HepG2 (cell line): ENCODE data around the gene PNLDC1. TPM values are rescaled to one million over a fixed set of nuclear protein-coding genes. Genes with fewer than 3 reads are reported as not detected.

ENCODE experiments used
- AKAP8 ChIP-seq: sonication (generic); formaldehyde crosslinking; IDR thresholded peaks from 2 replicates; pipeline ENCODE4 v1.5.1; 2020; ENCODE audit warnings: mild to moderate bottlenecking, missing genetic modification reagents
- FOXK1 ChIP-seq: sonication (generic); formaldehyde crosslinking; IDR thresholded peaks from 2 replicates; pipeline ENCODE4 v1.4.0; 2020; ENCODE audit warnings: low read depth, missing genetic modification reagents, borderline replicate concordance
- IRF2 ChIP-seq: IDR thresholded peaks from 2 replicates; pipeline ENCODE4 v1.6.1; 2018; ENCODE audit warnings: missing genetic modification reagents, missing compliant biosample characterization
- NCOA5 ChIP-seq: sonication (generic); formaldehyde crosslinking; IDR thresholded peaks from 2 replicates; pipeline ENCODE4 v1.4.0; 2020; ENCODE audit warnings: missing genetic modification reagents
- PHF8 ChIP-seq: sonication (generic); formaldehyde crosslinking; IDR thresholded peaks from 2 replicates; pipeline ENCODE4 v1.5.0; 2020; ENCODE audit warnings: missing genetic modification reagents
- SP140L ChIP-seq: sonication (generic); formaldehyde crosslinking; IDR thresholded peaks from 2 replicates; pipeline ENCODE4 v1.4.0; 2020; ENCODE audit warnings: missing genetic modification reagents, borderline replicate concordance
- TBP ChIP-seq: sonication (generic); formaldehyde crosslinking; IDR thresholded peaks from 2 replicates; pipeline ENCODE4 v1.5.0; 2020; ENCODE audit warnings: missing genetic modification reagents
- ZBTB3 ChIP-seq: sonication (generic); formaldehyde crosslinking; IDR thresholded peaks from 2 replicates; pipeline ENCODE4 v1.4.0; 2020; ENCODE audit warnings: low read depth, mild to moderate bottlenecking, moderate library complexity, missing genetic modification reagents, borderline replicate concordance
- ZNF17 ChIP-seq: sonication (generic); formaldehyde crosslinking; IDR thresholded peaks from 2 replicates; pipeline ENCODE4 v1.5.0; 2020; ENCODE audit warnings: mild to moderate bottlenecking, missing genetic modification reagents
- ZNF264 ChIP-seq: sonication (generic); formaldehyde crosslinking; IDR thresholded peaks from 2 replicates; pipeline ENCODE4 v1.4.0; 2020; ENCODE audit warnings: missing genetic modification reagents
- polyA plus RNA-seq, 8 experiments: library from polyadenylated mRNA; depleted of rRNA in 3 of 8; stranded (reverse) in 7 of 8; unstranded in 1 of 8; fragments of >200 nt; fragmentation: Illumina TruSeq in 4 of 8; extraction: Trizol in 4 of 8; gene quantifications; 2 replicates each; pipeline versions ENCODE4 v1.2.1 to v1.2.3, GENCODE V29; 2011 to 2016; ENCODE audit warnings: low read depth in 4 of 8, missing spikeins in 1 of 8, mixed read lengths in 1 of 8; ENCODE audit not compliant: insufficient read depth in 1 of 8
- total RNA-seq, 5 experiments: library from RNA; depleted of rRNA; stranded (reverse); fragments of >200 nt; fragmentation: Illumina TruSeq; extraction: Trizol; gene quantifications; 2 replicates each; pipeline ENCODE4 v1.2.3, GENCODE V29; 2016; ENCODE audit warnings: low read depth in 1 of 5
- TF ChIP-seq, protein P1 (sequence below): sonication (generic); formaldehyde crosslinking; conservative IDR thresholded peaks from 2 replicates; pipeline ENCODE4 v1.4.0; 2020; ENCODE audit warnings: mild to moderate bottlenecking, missing genetic modification reagents, moderate library complexity
- TF ChIP-seq, protein P2 (sequence below): sonication (generic); formaldehyde crosslinking; IDR thresholded peaks from 2 replicates; pipeline ENCODE4 v1.8.1; 2023; ENCODE audit warnings: mild to moderate bottlenecking, missing genetic modification reagents
- TF ChIP-seq, protein P3 (sequence below): fragments of 450-650 bp; IDR thresholded peaks from 2 replicates; pipeline ENCODE4 v1.6.1; 2017
- TF ChIP-seq, protein P4 (sequence below): IDR thresholded peaks from 2 replicates; pipeline ENCODE4 v1.6.1; 2016; ENCODE audit warnings: low read depth
- TF ChIP-seq, protein P5 (sequence below): fragments of 450-650 bp; IDR thresholded peaks from 2 replicates; pipeline ENCODE4 v1.6.1; 2017; ENCODE audit warnings: mild to moderate bottlenecking

Gene PNLDC1
- total and polyA plus RNA-seq, 2 of the 13 experiments (the other 11 are each of a cell fraction or from before 2014, with no cell fraction given), result not detected

- TF ChIP-seq AKAP8 (CRISPR knock-in tag) (0 out of 2 replicates have a peak, but pooled peaks have one; percentile 1), ZBTB3 (CRISPR knock-in tag) (0 out of 2 replicates have a peak, but pooled peaks have one; percentile 70), FOXK1 (no peak), NCOA5 (no peak), TBP (CRISPR knock-in tag) (0 out of 2 replicates have a peak, but pooled peaks have one; percentile 7), PHF8 (CRISPR knock-in tag) (no peak), ZNF17 (CRISPR knock-in tag) (0 out of 2 replicates have a peak, but pooled peaks have one; percentile 59), SP140L (CRISPR knock-in tag) (0 out of 2 replicates have a peak, but pooled peaks have one; percentile 3), ZNF264 (CRISPR knock-in tag) (0 out of 2 replicates have a peak, but pooled peaks have one; percentile 20), IRF2 (CRISPR knock-in tag) (no peak)
- TF ChIP-seq, protein P1, sequence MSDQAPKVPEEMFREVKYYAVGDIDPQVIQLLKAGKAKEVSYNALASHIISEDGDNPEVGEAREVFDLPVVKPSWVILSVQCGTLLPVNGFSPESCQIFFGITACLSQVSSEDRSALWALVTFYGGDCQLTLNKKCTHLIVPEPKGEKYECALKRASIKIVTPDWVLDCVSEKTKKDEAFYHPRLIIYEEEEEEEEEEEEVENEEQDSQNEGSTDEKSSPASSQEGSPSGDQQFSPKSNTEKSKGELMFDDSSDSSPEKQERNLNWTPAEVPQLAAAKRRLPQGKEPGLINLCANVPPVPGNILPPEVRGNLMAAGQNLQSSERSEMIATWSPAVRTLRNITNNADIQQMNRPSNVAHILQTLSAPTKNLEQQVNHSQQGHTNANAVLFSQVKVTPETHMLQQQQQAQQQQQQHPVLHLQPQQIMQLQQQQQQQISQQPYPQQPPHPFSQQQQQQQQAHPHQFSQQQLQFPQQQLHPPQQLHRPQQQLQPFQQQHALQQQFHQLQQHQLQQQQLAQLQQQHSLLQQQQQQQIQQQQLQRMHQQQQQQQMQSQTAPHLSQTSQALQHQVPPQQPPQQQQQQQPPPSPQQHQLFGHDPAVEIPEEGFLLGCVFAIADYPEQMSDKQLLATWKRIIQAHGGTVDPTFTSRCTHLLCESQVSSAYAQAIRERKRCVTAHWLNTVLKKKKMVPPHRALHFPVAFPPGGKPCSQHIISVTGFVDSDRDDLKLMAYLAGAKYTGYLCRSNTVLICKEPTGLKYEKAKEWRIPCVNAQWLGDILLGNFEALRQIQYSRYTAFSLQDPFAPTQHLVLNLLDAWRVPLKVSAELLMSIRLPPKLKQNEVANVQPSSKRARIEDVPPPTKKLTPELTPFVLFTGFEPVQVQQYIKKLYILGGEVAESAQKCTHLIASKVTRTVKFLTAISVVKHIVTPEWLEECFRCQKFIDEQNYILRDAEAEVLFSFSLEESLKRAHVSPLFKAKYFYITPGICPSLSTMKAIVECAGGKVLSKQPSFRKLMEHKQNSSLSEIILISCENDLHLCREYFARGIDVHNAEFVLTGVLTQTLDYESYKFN, result no peak
- TF ChIP-seq, protein P2, sequence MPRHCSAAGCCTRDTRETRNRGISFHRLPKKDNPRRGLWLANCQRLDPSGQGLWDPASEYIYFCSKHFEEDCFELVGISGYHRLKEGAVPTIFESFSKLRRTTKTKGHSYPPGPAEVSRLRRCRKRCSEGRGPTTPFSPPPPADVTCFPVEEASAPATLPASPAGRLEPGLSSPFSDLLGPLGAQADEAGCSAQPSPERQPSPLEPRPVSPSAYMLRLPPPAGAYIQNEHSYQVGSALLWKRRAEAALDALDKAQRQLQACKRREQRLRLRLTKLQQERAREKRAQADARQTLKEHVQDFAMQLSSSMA (CRISPR knock-in tag), result no peak
- TF ChIP-seq, protein P3, sequence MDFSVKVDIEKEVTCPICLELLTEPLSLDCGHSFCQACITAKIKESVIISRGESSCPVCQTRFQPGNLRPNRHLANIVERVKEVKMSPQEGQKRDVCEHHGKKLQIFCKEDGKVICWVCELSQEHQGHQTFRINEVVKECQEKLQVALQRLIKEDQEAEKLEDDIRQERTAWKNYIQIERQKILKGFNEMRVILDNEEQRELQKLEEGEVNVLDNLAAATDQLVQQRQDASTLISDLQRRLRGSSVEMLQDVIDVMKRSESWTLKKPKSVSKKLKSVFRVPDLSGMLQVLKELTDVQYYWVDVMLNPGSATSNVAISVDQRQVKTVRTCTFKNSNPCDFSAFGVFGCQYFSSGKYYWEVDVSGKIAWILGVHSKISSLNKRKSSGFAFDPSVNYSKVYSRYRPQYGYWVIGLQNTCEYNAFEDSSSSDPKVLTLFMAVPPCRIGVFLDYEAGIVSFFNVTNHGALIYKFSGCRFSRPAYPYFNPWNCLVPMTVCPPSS, result no peak
- TF ChIP-seq, protein P4, sequence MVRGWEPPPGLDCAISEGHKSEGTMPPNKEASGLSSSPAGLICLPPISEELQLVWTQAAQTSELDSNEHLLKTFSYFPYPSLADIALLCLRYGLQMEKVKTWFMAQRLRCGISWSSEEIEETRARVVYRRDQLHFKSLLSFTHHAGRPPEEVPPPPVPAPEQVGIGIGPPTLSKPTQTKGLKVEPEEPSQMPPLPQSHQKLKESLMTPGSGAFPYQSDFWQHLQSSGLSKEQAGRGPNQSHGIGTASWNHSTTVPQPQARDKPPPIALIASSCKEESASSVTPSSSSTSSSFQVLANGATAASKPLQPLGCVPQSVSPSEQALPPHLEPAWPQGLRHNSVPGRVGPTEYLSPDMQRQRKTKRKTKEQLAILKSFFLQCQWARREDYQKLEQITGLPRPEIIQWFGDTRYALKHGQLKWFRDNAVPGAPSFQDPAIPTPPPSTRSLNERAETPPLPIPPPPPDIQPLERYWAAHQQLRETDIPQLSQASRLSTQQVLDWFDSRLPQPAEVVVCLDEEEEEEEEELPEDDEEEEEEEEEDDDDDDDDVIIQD (CRISPR knock-in tag), result 0 out of 2 replicates have a peak, but pooled peaks have one; percentile 34
- TF ChIP-seq, protein P5, sequence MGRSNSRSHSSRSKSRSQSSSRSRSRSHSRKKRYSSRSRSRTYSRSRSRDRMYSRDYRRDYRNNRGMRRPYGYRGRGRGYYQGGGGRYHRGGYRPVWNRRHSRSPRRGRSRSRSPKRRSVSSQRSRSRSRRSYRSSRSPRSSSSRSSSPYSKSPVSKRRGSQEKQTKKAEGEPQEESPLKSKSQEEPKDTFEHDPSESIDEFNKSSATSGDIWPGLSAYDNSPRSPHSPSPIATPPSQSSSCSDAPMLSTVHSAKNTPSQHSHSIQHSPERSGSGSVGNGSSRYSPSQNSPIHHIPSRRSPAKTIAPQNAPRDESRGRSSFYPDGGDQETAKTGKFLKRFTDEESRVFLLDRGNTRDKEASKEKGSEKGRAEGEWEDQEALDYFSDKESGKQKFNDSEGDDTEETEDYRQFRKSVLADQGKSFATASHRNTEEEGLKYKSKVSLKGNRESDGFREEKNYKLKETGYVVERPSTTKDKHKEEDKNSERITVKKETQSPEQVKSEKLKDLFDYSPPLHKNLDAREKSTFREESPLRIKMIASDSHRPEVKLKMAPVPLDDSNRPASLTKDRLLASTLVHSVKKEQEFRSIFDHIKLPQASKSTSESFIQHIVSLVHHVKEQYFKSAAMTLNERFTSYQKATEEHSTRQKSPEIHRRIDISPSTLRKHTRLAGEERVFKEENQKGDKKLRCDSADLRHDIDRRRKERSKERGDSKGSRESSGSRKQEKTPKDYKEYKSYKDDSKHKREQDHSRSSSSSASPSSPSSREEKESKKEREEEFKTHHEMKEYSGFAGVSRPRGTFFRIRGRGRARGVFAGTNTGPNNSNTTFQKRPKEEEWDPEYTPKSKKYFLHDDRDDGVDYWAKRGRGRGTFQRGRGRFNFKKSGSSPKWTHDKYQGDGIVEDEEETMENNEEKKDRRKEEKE, result no peak
Measured at GRCh38 chr6:159788753-159789376, 11.2 kb upstream of the PNLDC1 start (continued).
